K562 (cell line): ENCODE results near the gene ETAA1. TPM values are rescaled to one million over a fixed set of nuclear protein-coding genes. Genes with fewer than 3 reads are reported as not detected.

ENCODE experiments used
- CXXC5 ChIP-seq: fragments of 250-450 bp; sonication (Bioruptor Pico); IDR thresholded peaks from 2 replicates; pipeline ENCODE4 v1.8.0; 2022; ENCODE audit warnings: inconsistent platforms, mild to moderate bottlenecking, moderate library complexity
- E2F1 ChIP-seq: sonication (generic); formaldehyde crosslinking; IDR thresholded peaks from 2 replicates; pipeline ENCODE4 v1.8.1; 2023; ENCODE audit warnings: mild to moderate bottlenecking, missing genetic modification reagents, moderate library complexity
- E2F6 ChIP-seq, 2 experiments: IDR thresholded peaks; 2 replicates each; pipeline ENCODE4 v1.6.1; 2011; ENCODE audit warnings: borderline replicate concordance in 1 of 2, control low read depth in 1 of 2, low read depth in 1 of 2, low read length in 1 of 2, mild to moderate bottlenecking in 1 of 2, mixed read lengths in 1 of 2, moderate library complexity in 1 of 2; ENCODE audit not compliant: insufficient read depth in 1 of 2, insufficient read length in 1 of 2, poor library complexity in 1 of 2, severe bottlenecking in 1 of 2; ENCODE audit errors: extremely low read depth in 1 of 2
- SIRT6 ChIP-seq: IDR thresholded peaks from one replicate; pipeline ENCODE4 v1.6.1; 2012; ENCODE audit warnings: low read depth, mild to moderate bottlenecking, control low read depth, inconsistent platforms, low read length, moderate library complexity
- TAF9B ChIP-seq: fragments of 450-650 bp; IDR thresholded peaks from 2 replicates; pipeline ENCODE4 v1.6.1; 2018; ENCODE audit warnings: mild to moderate bottlenecking; ENCODE audit not compliant: partially characterized antibody
- TBP ChIP-seq: optimal IDR thresholded peaks from 2 replicates; pipeline ENCODE3; 2011; ENCODE audit warnings: low read depth, low read length, improper control_type of control experiment
- ZNF407 ChIP-seq: fragments of 450-650 bp; IDR thresholded peaks from 2 replicates; pipeline ENCODE4 v1.6.1; 2016; ENCODE audit warnings: low read depth
- ZNF764 ChIP-seq: fragments of 250-450 bp; sonication (Bioruptor Pico); IDR thresholded peaks from 2 replicates; pipeline ENCODE4 v1.4.0; 2020; ENCODE audit warnings: low read depth, mild to moderate bottlenecking, moderate library complexity
- polyA plus RNA-seq, 8 experiments: library from polyadenylated mRNA; depleted of rRNA in 4 of 8; stranded (reverse) in 5 of 8; unstranded in 3 of 8; fragments of >200 nt; fragmentation: Nextera tagmentation in 2 of 8; fragmentation: Illumina TruSeq in 1 of 8; extraction: Ambion mirVana in 2 of 8; extraction: Trizol in 1 of 8; gene quantifications; 2 replicates each; pipeline versions ENCODE4 v1.2.1 to v1.2.3, GENCODE V29; 2011 to 2014; ENCODE audit warnings: inconsistent platforms in 1 of 8, missing spikeins in 1 of 8
- total RNA-seq, 7 experiments: library from RNA; depleted of rRNA in 6 of 7; stranded (reverse); fragments of >200 nt in 6 of 7; fragmentation: Illumina TruSeq in 2 of 7; extraction: Trizol in 2 of 7; gene quantifications; 2 replicates each; pipeline versions ENCODE4 v1.2.1 to v1.2.3, GENCODE V29; 2011 to 2021; ENCODE audit warnings: low replicate concordance in 1 of 7
- TF ChIP-seq, protein P1 (sequence below): sonication (generic); formaldehyde crosslinking; IDR thresholded peaks from 2 replicates; pipeline ENCODE4 v1.8.1; 2023; ENCODE audit warnings: mild to moderate bottlenecking, missing genetic modification reagents
- TF ChIP-seq, protein P2 (sequence below): fragments of 450-650 bp; formaldehyde crosslinking; IDR thresholded peaks from 2 replicates; pipeline ENCODE4 v1.4.0; 2022; ENCODE audit warnings: missing genetic modification characterization

ETAA1 gene
- total and polyA plus RNA-seq, 9 of the 15 experiments (the other 6 are each of a cell fraction or from before 2014, with no cell fraction given), result 2.7 to 17.4 (median 10.5) TPM

DNA sequence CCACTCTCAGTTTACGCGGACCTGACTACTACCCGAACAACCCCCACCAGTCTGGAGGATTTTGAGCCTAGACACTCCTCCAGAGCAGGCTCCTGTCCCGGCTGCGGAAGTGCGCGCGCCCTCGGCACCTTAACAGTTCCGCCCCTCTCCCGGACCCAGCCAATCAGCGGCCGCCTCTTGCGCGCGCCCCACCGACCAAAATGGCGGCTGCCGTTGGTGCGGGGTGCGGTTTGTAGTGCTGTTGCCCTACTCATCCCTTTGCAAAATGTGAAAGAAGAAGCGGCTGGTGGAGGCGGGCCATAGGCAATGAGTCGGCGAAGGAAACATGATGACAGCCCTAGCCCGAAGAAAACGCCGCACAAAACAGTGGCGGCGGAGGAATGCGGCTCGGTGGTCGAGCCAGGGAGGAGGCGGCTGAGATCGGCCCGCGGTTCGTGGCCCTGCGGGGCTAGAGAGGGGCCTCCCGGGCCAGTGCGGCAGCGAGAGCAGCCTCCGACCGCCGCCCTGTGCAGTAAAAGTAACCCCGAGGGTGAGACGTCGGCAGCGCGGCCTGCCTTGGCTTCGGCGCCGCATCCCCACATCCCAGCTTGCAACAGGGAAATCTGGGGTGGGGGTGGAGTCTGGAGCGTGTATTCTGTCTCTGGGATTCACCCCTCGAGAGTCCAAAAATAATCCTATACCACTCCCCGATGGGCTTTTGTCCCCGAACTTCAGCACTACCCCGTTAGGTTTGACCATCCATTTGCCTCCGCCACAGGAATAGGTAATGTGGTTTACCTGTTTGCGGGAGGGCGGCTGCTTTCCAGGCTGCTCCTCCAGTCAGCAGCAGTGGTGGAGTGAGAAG lies at the start of gene ETAA1 (continued):
- TF ChIP-seq, protein P1, sequence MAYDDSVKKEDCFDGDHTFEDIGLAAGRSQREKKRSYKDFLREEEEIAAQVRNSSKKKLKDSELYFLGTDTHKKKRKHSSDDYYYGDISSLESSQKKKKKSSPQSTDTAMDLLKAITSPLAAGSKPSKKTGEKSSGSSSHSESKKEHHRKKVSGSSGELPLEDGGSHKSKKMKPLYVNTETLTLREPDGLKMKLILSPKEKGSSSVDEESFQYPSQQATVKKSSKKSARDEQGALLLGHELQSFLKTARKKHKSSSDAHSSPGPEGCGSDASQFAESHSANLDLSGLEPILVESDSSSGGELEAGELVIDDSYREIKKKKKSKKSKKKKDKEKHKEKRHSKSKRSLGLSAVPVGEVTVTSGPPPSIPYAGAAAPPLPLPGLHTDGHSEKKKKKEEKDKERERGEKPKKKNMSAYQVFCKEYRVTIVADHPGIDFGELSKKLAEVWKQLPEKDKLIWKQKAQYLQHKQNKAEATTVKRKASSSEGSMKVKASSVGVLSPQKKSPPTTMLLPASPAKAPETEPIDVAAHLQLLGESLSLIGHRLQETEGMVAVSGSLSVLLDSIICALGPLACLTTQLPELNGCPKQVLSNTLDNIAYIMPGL (CRISPR knock-in tag), result 0 out of 2 replicates have a peak, but pooled peaks have one; percentile 48
- TF ChIP-seq TAF9B (peak; percentile 95), E2F6 (IDR thresholded peaks at IDR 0.05; ENCODE audit: borderline replicate concordance in 1 of 2, extremely low read depth in 1 of 2, insufficient read depth in 1 of 2, insufficient read length in 1 of 2, low read depth in 1 of 2, low read length in 1 of 2, poor library complexity in 1 of 2, severe bottlenecking in 1 of 2) (peak in 1 of 2 experiments; percentile 71), TBP (peak; percentile 92), E2F1 (CRISPR knock-in tag) (0 out of 2 replicates have a peak, but pooled peaks have one; percentile 74), SIRT6 (no peak), ZNF407 (no peak), ZNF764 (CRISPR knock-in tag) (no peak), CXXC5 (CRISPR knock-in tag) (peak; percentile 74)
- TF ChIP-seq, protein P2, sequence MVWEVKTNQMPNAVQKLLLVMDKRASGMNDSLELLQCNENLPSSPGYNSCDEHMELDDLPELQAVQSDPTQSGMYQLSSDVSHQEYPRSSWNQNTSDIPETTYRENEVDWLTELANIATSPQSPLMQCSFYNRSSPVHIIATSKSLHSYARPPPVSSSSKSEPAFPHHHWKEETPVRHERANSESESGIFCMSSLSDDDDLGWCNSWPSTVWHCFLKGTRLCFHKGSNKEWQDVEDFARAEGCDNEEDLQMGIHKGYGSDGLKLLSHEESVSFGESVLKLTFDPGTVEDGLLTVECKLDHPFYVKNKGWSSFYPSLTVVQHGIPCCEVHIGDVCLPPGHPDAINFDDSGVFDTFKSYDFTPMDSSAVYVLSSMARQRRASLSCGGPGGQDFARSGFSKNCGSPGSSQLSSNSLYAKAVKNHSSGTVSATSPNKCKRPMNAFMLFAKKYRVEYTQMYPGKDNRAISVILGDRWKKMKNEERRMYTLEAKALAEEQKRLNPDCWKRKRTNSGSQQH (CRISPR knock-in tag), result no peak
